Breast epithelium (tissue), 3 donors: ENCODE data around the gene RBM39.
"Not testable (repeated sequence)": the region's sequence is repeated elsewhere in the genome, so short reads cannot be mapped to it uniquely, and the experiment has no call there.

Source experiments
- CTCF ChIP-seq, 3 donors: fragments of 450-650 bp; IDR thresholded peaks; one replicate each; pipeline ENCODE4 v1.5.1; 2016 to 2017; ENCODE audit warnings: antibody characterized with exemption in 3 of 3, mild to moderate bottlenecking in 3 of 3, moderate library complexity in 3 of 3
- POLR2A ChIP-seq: fragments of 450-650 bp; IDR thresholded peaks from one replicate; pipeline ENCODE4 v1.6.1; 2016; ENCODE audit warnings: antibody characterized with exemption, mild to moderate bottlenecking, moderate library complexity
- POLR2AphosphoS5 ChIP-seq, 3 donors: sonication (generic); formaldehyde crosslinking; IDR thresholded peaks; one replicate each; pipeline ENCODE4 v1.6.1; 2017; ENCODE audit warnings: antibody characterized with exemption in 3 of 3

GRCh38 chr20:35705894-35706293, 36.2 kb downstream of the RBM39 start:
- TF ChIP-seq CTCF (IDR thresholded peaks at IDR 0.05); POLR2AphosphoS5 (IDR thresholded peaks at IDR 0.05); POLR2A: not testable (repeated sequence)
